ENCODE results near the gene NOTCH1.

Gene NOTCH1

GRCh38 chr9:136482793-136483588 lies 62.9 kb downstream of the NOTCH1 start, which contains the start of gene SEC16A:
Gene SEC16A, minus strand, starts transcription at chr9:136483040. Its CDS starts 5,425 bp downstream, at chr9:136477615.
- peak; percentile 97 for DNase-seq

- peak; percentile 5 for DNase-seq
Observed at GRCh38 chr9:136482046-136482792, 63.6 kb downstream of the NOTCH1 start.

DNA sequence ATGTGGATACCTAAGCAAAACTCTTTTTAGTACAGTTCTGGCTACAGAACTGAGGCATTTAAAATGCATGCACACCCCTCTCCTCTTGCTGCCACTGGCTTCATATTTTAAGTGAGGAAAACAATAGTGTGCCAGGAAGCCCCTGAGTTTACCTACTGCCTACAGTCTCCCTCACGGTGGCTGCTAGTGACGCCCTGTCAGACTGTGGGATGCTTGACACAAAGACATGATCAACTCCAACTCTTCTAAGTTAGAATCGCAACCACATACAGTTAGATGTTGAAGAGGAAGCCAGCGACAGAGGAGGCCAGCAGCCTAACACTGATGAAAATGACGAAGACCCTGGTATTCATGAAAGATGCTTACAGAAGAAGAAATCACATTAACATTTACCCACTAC lies 64.3 kb downstream of the NOTCH1 start:
- no peak for DNase-seq

- no peak for DNase-seq
Observed at GRCh38 chr9:136476369-136477150, 69.3 kb downstream of the NOTCH1 start.

- DNase-seq = no peak
Observed at GRCh38 chr9:136474974-136475865, 70.6 kb downstream of the NOTCH1 start.

DNA sequence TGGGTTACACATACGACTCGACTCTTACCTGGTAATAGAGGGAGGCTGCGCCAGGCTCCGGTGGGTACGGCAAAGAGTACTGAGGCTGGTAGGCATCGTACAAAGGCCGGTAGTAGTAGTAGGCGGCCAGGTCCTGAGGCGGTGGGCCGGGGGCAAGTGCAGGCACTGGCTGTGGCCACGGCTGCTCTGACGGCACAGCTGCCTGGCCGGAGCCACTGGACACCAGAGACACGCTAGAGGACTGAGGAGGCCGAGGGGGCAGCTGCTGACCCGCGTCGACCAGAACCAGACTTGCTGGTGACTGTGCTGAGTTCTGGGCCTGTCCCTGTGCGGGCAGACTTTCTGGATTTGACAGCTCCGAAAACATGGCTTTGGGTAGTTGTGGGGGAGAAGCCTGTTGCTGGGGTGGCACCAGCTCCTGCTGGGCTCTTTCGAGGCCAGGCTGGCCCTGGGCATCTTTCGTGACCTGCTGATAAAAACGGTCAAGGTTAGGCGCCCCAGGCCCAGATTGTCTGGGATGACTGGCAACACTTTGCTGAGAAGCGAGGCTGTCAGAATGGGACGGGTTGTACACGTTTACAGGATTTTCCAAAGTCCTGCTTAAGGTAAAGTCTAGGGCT lies 71.7 kb downstream of the NOTCH1 start:
- DNase-seq = no peak

GRCh38 chr9:136473354-136473721 lies 72.5 kb downstream of the NOTCH1 start:
- no peak for DNase-seq

- no peak for DNase-seq
Observed at GRCh38 chr9:136472640-136473353, 73.1 kb downstream of the NOTCH1 start.

- DNase-seq = no peak
Observed at GRCh38 chr9:136471802-136472487, 73.9 kb downstream of the NOTCH1 start.

DNA sequence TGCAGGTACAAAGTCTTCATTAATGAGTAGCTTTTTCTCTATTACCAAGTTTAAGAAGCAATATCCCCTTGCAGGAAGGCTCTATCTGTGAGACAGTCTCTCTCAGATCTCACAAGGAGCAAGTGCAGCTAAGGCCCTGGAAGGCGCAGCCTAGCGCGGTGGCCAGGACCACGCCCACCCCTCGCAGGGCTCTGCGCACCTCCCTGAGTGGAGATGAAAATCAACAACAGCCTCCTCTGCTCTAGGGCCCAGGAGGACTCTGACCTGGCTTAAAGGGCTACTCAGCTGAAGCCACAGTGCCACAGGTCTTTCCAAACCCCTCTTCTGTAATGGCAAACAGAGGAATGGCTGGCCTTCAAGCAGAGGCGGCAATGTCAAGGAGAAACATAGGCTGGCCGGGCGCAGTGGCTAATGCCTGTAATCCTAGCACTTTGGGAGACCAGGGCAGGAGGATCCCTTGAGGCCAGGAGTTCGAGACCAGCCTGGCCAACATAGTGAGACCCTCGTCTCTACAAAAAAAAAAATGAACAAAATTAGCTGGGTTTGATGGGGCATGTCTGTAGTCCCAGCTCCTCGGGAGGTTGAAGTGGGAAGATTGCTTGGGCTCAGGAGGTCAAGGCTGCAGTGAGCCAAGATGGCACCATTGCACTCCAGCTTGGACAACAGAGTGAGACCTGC lies 74.9 kb downstream of the NOTCH1 start:
- no peak for DNase-seq

DNA sequence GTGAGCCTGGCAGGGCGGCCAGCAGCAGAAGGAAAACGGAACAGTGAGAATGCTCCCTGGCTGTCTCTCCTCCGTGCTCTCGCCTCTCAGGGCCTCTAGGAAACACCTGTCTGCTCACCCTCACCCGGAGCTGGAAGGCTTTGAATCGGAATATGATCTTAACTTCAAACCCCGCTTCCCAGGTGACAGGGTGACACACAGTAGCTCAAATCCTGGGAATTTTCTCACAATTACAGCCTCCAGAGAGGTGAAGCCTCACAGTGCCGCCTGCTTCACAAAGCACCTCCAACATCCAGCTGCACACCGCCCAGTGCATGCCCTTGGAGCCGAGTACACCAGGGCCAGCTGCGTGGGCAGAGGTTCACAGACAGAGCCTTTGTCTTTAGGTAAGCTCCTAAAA lies 75.5 kb downstream of the NOTCH1 start:
- no peak for DNase-seq

GRCh38 chr9:136467766-136468165 lies 78.1 kb downstream of the NOTCH1 start:
- DNase-seq = no peak

DNA sequence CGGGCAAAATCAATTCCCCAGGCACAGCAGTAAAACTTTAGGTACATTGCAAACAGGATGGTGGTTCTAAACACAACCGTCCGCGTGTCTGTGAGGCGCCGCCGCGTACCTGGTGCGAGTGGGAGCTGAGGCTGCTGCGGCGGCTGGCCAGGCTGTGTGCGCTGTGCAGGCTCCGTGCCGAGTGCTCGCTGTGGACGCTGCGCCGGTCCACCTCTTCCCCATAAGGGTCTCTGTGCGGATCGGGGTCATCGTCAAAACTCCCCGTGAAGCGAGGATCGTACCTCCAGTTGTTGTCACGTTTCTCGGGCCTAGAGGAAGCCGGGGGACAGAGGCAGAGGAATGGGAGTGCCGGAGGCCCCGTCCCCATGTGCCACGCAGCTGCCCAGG lies 79.7 kb downstream of the NOTCH1 start:
- DNase-seq = no peak

DNA sequence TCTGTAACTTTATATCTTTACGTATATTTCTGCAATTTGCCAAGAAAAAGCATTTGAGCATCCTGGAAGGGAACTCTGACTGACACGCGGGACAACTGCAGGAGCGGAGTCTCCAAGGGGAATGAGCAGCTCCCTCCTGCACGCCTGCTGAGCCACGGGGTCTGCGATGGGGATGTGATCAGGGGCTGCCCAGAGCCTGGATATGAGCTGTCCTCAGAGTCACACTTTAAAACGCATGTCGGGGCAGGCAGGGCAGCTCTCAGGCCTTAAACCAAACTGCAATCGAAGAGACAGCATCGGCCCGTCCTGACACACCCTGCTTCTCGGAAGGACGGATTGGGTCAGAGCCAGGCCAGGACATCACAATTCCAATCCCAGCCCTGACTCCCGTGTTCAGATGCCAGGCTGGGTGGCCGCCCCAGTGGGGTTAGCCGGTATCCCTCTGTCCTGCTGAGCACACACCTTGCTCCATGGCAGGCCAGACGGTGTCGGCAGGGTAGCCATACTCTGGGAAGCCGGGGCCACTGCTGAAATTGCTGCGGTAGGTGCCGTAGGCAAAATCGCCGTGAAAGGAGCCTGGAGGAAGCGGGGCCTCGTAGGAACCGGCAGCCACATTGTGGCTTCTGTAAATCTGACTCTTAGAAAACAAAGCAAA lies 80.2 kb downstream of the NOTCH1 start:
- no peak for DNase-seq

DNA sequence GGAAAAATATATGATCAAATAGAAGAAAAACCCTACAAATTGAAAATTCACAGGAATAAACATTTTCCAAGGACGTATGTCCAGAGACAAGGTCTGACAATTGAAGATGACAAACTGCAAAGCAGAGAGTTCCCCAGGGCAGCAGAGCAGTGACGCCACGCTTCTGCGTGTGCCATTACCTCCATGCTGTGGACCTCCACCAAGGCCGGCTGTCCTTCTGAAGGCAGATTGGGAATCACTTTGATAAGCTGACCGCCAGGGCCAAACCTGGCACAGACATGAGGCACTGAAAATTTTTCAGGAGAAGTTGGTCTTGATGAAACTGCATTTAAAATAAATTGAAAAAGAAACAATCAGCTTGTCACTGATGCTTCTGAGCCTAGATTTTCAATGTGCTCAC lies 81.6 kb downstream of the NOTCH1 start:
- DNase-seq = no peak

DNA sequence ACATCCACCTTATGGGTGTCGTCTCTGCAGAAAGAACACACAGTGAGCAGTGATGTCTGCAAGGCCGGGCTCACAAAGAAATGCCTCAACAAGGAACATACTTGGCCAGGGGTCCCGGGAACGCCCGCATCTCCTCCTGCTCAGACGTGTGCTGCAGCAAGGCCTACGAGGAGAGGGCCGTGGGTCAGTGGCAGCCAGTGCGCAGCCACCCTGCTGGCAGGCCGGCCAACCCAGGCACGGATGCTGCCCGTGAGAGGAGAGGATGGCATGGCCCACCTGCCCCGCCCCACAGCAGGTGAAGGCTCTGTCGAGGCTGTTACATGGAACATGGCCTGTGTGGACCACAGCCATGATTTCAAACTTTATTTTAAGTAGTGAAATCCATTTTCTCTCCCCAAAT lies 82.3 kb downstream of the NOTCH1 start:
- no peak for DNase-seq

GRCh38 chr9:136462664-136463063 lies 83.2 kb downstream of the NOTCH1 start:
- no peak for DNase-seq

DNA sequence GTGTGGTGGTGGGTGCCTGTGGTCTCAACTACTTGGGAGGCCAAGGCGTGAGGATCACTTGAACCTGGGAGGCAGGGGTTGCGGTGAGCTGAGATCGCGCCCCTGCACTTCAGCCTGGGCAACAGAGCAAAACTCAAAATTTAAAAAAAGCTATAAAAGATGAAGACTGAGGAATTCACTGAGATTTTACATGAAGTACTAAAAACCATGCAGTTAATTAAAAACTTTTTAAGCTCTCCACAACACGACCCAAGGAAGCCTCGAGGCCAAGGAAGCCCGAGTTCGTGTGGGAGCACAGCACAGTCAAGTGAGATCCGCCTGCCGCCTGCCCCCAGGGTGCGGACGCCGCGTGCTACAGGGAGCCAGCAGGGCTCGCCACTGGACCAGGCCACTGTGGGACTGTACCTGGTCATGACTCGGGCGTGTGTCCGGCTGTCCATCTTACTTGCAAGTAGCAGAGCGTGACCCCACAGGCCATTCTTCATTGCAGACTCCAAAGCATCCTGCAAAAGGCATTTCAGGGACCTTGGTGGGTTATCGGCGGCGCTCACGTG lies 85.0 kb downstream of the NOTCH1 start:
- no peak for DNase-seq

GRCh38 chr9:136459425-136459824 lies 86.4 kb downstream of the NOTCH1 start:
- no peak for DNase-seq

Measured in DMS79 treated with DMSO at 0.1 percent for 48 hours (cell line).